Stimulated activated naive CD8-positive, alpha-beta T cell treated with anti-CD3 and anti-CD28 coated beads, Interleukin-15, Interleukin-2, amounts not matched to agents 100 ng/mL and 50 ng/mL, for 24 hours (primary cell): ENCODE results near the gene CST7.

Experiments used
- H3K27ac Mint-ChIP-seq: one replicate; pipeline ENCODE4 v1.8.0; 2021; ENCODE audit warnings: mild to moderate bottlenecking, mixed read lengths
- H3K27me3 Mint-ChIP-seq: one replicate; pipeline ENCODE4 v1.8.0; 2021; ENCODE audit warnings: mixed read lengths
- H3K36me3 Mint-ChIP-seq: one replicate; pipeline ENCODE4 v1.8.0; 2021; ENCODE audit warnings: low read depth, mixed read lengths
- H3K4me1 Mint-ChIP-seq: one replicate; pipeline ENCODE4 v1.8.0; 2021; ENCODE audit warnings: low read depth, mixed read lengths
- H3K4me3 Mint-ChIP-seq: one replicate; pipeline ENCODE4 v1.8.0; 2021; ENCODE audit warnings: mild to moderate bottlenecking, mixed read lengths
- H3K9me3 Mint-ChIP-seq: one replicate; pipeline ENCODE4 v1.8.0; 2021; ENCODE audit warnings: mixed read lengths

The CST7 gene, protein sequence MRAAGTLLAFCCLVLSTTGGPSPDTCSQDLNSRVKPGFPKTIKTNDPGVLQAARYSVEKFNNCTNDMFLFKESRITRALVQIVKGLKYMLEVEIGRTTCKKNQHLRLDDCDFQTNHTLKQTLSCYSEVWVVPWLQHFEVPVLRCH

DNA sequence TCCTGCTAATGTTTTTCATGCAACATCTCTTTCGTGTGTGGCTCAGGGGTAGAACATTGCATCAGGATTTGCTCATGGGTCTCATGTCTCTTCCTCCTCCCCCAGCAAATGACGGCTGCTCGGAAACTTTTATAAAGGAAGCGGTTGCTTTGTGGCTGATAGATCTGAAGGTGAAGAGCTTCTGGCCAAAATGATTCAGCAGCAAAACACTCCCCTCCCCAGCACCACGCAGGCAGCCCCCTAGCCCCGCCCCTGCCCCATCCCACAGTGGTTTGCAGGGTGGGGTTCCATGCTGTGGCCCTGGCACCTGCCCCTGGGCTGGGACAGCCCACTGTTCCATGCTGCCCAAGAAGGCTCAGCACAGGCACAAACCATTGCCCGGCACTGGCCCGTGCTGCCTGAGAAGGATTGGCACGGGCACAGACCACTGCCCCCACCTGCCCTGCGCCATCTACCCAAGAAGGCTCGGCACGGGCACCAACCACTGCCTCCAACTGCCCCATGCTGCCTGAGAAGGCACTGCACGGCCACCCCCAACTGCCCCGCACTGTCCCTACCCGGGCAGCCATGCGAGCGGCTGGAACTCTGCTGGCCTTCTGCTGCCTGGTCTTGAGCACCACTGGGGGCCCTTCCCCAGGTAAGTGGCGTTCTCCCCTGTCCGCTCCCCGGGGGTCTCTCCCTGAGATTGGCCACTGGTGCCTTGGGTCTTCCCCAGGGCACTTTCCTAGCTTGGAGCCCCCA is at the start of gene CST7:
CST7 (plus strand) TSS at position 331 of the 741 bp plus-strand sequence; CDS start at position 568, 237 bp downstream.
- H3K27ac Mint-ChIP-seq = peak within 1 kb of the TSS; percentile 98
- peaks cover 66% of the 10 kb centered on the region for H3K4me1 Mint-ChIP-seq
- H3K9me3 Mint-ChIP-seq = peaks cover 26% of the 10 kb centered on the region
- peak within 1 kb of the TSS; percentile 92 for H3K4me3 Mint-ChIP-seq
- no peaks in the 10 kb centered on the region for H3K27me3 Mint-ChIP-seq
- peaks cover 52% of the 10 kb centered on the region for H3K36me3 Mint-ChIP-seq

DNA sequence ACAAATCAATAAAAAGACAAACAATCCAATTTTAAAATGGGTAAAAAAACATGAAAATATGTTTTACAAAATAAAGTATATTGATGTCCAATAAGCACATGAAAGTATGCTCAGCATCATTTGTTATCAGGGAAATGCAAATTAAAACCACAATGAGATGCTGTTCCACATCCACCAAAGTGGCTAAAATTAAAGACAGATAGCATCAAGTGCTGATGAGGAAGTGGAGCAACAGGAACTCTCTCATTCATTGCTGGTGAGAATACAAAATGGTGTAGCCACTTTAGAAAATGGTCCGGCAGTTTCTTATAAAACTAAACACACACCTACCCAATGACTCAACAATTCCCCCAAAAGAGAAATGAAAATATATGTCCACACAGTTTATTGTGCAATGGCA is 42.3 kb upstream of the CST7 start:
- H3K9me3 Mint-ChIP-seq = peaks cover 3% of the 10 kb centered on the region
- no peaks in the 10 kb centered on the region for H3K36me3 Mint-ChIP-seq
- no peaks in the 10 kb centered on the region for H3K27me3 Mint-ChIP-seq
- no peak overlapping the region for H3K4me3 Mint-ChIP-seq
- H3K27ac Mint-ChIP-seq = no peak overlapping the region
- H3K4me1 Mint-ChIP-seq = no peaks in the 10 kb centered on the region

- H3K36me3 Mint-ChIP-seq = no peaks in the 10 kb centered on the region
- H3K27me3 Mint-ChIP-seq = no peaks in the 10 kb centered on the region
- H3K27ac Mint-ChIP-seq = no peak overlapping the region
- peaks cover 3% of the 10 kb centered on the region for H3K9me3 Mint-ChIP-seq
- H3K4me3 Mint-ChIP-seq = no peak overlapping the region
- H3K4me1 Mint-ChIP-seq = no peaks in the 10 kb centered on the region
Observed at GRCh38 chr20:24908642-24909041, 40.4 kb upstream of the CST7 start.

GRCh38 chr20:24909086-24909780 is 39.8 kb upstream of the CST7 start:
- H3K9me3 Mint-ChIP-seq = peaks cover 3% of the 10 kb centered on the region
- H3K27ac Mint-ChIP-seq = no peak overlapping the region
- H3K27me3 Mint-ChIP-seq = no peaks in the 10 kb centered on the region
- no peaks in the 10 kb centered on the region for H3K4me1 Mint-ChIP-seq
- H3K4me3 Mint-ChIP-seq = no peak overlapping the region
- no peaks in the 10 kb centered on the region for H3K36me3 Mint-ChIP-seq

- H3K4me3 Mint-ChIP-seq = no peak overlapping the region
- no peaks in the 10 kb centered on the region for H3K27me3 Mint-ChIP-seq
- no peaks in the 10 kb centered on the region for H3K4me1 Mint-ChIP-seq
- H3K9me3 Mint-ChIP-seq = peaks cover 3% of the 10 kb centered on the region
- no peak overlapping the region for H3K27ac Mint-ChIP-seq
- no peaks in the 10 kb centered on the region for H3K36me3 Mint-ChIP-seq
Observed at GRCh38 chr20:24909861-24910260, 39.2 kb upstream of the CST7 start.

- Mint-ChIP-seq H3K4me3 (no peak overlapping the region), H3K9me3 (peaks cover 3% of the 10 kb centered on the region), H3K4me1 (no peaks in the 10 kb centered on the region), H3K27me3 (no peaks in the 10 kb centered on the region), H3K36me3 (no peaks in the 10 kb centered on the region), H3K27ac (no peak overlapping the region)
Observed at GRCh38 chr20:24910461-24910860, 38.6 kb upstream of the CST7 start.

DNA sequence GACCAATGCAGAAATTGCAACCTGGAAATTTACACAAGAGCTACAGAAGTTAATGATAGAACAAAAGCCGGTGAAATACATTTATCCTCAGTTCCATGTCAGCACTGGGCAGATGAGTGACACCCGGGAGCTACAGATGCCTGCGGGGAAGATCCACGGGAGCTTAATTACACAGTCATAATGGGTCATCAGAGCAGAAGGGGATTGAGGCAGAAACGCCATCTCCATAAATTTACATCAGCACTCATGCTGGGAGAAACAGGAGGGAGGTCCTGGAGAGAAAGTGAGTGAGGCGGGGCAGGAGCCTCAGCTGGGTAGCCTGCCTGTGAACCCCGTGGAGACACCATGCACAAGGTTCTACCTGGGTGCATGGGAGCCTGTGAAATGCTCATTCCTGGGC is 37.6 kb upstream of the CST7 start:
- Mint-ChIP-seq H3K36me3 (no peaks in the 10 kb centered on the region), H3K27ac (no peak overlapping the region), H3K9me3 (peaks cover 3% of the 10 kb centered on the region), H3K4me1 (no peaks in the 10 kb centered on the region), H3K27me3 (no peaks in the 10 kb centered on the region), H3K4me3 (no peak overlapping the region)

- Mint-ChIP-seq H3K36me3 (no peaks in the 10 kb centered on the region), H3K4me1 (no peaks in the 10 kb centered on the region), H3K9me3 (peaks cover 1% of the 10 kb centered on the region), H3K4me3 (no peak overlapping the region), H3K27me3 (no peaks in the 10 kb centered on the region), H3K27ac (no peak overlapping the region)
Observed at GRCh38 chr20:24912397-24913075, 36.5 kb upstream of the CST7 start.

DNA sequence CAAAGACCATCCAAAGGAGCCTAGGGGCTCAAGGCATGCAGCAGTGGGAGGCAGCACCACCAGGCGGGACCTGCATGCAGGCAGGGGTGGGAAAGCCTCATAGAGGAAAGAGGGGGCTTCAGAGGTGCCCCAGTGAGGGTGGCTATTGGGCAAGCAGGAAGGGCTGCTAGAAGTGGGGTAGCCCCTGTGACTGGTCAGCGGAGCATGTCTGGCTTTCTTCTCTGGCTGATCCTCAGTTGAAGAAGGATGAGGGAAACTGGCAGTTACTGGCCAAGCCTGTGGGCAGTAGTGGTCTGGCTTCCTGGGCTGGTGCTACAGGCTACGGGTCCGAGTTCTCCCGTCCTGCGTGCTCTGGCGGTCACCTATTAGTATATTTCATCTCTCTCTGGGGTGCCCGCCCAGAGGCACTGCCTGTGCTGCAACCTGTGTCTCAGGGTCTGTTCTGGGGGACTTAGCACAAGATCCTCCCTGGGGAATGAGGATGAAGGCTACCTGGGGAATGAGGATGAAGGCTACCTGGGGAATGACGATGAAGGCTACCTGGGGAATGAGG is 35.9 kb upstream of the CST7 start:
- H3K9me3 Mint-ChIP-seq = no peaks in the 10 kb centered on the region
- no peaks in the 10 kb centered on the region for H3K36me3 Mint-ChIP-seq
- no peak overlapping the region for H3K4me3 Mint-ChIP-seq
- no peaks in the 10 kb centered on the region for H3K27me3 Mint-ChIP-seq
- no peak overlapping the region for H3K27ac Mint-ChIP-seq
- no peaks in the 10 kb centered on the region for H3K4me1 Mint-ChIP-seq

DNA sequence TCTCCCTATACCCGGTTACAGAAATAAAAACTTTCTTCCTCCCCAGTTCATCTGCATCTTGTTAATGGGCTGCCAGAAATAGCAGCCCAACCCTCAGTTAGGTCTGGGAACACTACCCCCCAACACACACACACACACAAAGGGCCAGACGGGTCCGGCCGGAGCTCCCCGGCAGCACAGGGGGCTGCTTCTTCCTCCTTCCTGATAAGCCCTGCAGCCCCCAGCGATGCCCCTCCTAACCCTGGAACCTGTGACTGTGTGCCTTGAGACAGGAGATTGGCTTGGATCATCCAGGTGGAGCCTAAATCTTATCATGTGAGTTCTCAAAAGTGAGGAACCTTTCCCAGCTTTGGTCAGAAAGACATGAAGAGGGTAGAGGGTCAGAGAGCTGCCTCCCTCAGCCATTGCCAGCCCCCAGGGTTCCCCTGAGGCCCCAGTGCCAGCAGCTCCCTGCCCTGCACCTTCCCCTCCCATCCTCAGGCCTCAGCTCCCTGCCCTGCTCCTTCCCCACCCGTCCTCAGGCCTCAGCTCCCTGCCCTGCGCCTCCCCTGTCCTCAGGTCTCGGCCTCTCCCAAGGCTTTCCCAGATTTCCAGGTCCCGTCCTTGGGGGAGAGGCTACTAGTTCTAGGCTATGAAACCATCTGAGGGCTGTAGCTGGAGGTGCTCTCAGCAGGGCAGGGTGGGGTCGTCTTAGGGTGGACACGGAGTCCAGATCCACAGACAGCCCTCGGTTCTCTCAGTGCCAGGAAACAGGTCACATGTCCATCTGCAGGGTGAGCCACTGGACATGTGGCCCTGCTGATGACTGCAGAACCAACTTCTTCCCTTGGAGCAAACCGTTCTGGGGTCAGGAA is 34.5 kb upstream of the CST7 start:
- Mint-ChIP-seq H3K4me1 (peaks cover 9% of the 10 kb centered on the region), H3K36me3 (no peaks in the 10 kb centered on the region), H3K27me3 (no peaks in the 10 kb centered on the region), H3K27ac (no peak overlapping the region), H3K4me3 (no peak overlapping the region), H3K9me3 (no peaks in the 10 kb centered on the region)

- Mint-ChIP-seq H3K9me3 (no peaks in the 10 kb centered on the region), H3K36me3 (no peaks in the 10 kb centered on the region), H3K27ac (no peak overlapping the region), H3K27me3 (no peaks in the 10 kb centered on the region), H3K4me1 (peaks cover 9% of the 10 kb centered on the region), H3K4me3 (no peak overlapping the region)
Observed at GRCh38 chr20:24915440-24915839, 33.6 kb upstream of the CST7 start.

DNA sequence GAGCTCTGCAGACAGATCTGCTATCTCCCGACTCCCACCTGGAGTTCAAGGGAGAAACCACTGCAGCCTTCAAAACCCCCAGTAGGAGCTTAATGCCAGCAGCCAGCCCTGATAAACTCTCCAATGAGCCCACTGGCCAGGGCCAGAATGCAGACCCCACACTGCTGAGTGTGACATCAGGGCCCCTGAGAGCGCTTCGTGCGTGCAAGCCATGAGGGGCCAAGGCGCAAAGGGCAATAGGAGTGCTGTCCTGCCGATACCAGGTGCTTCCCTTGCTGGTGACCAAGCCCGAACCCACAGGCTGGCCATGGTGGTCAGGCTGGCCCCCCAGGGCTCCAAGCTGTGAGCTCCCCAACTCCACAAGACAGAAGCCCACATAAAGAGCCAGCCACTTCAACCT is 33.2 kb upstream of the CST7 start:
- Mint-ChIP-seq H3K27ac (no peak overlapping the region), H3K4me3 (no peak overlapping the region), H3K9me3 (no peaks in the 10 kb centered on the region), H3K36me3 (no peaks in the 10 kb centered on the region), H3K4me1 (peaks cover 9% of the 10 kb centered on the region), H3K27me3 (no peaks in the 10 kb centered on the region)

DNA sequence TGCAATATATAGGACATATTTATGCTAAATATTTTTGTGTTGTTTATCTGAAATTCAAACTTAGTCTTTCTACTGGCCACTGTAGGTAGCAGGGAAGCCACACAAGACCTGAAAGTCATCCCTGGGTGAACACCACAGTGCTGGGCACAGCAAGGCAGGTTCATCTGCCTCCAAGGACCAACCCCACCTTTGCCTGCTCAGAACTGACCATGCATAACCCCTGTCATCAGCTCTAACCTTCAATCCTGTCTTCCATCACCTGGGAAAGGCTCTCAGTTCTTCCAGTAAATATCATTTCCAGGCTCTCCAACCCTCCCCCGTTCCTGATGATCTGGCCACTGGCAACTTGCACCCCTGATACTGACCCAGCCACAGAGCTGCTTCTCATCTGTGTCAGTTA is 32.7 kb upstream of the CST7 start:
- Mint-ChIP-seq H3K9me3 (no peaks in the 10 kb centered on the region), H3K36me3 (no peaks in the 10 kb centered on the region), H3K4me3 (no peak overlapping the region), H3K27ac (no peak overlapping the region), H3K27me3 (no peaks in the 10 kb centered on the region), H3K4me1 (peaks cover 9% of the 10 kb centered on the region)

GRCh38 chr20:24917056-24917455 is 32.0 kb upstream of the CST7 start:
- Mint-ChIP-seq H3K27me3 (no peaks in the 10 kb centered on the region), H3K9me3 (no peaks in the 10 kb centered on the region), H3K36me3 (no peaks in the 10 kb centered on the region), H3K4me3 (no peak overlapping the region), H3K27ac (no peak overlapping the region), H3K4me1 (peaks cover 9% of the 10 kb centered on the region)
